GM21360 (cell line): ENCODE results near the gene SLC8B1.

Experiments used
- ATAC-seq: cut with Tn5 transposase; IDR thresholded peaks from one replicate; pipeline ENCODE4 v1.9.1; 2021; ENCODE audit warnings: mild to moderate bottlenecking, moderate library complexity; ENCODE audit not compliant: unreplicated experiment

SLC8B1 gene

DNA sequence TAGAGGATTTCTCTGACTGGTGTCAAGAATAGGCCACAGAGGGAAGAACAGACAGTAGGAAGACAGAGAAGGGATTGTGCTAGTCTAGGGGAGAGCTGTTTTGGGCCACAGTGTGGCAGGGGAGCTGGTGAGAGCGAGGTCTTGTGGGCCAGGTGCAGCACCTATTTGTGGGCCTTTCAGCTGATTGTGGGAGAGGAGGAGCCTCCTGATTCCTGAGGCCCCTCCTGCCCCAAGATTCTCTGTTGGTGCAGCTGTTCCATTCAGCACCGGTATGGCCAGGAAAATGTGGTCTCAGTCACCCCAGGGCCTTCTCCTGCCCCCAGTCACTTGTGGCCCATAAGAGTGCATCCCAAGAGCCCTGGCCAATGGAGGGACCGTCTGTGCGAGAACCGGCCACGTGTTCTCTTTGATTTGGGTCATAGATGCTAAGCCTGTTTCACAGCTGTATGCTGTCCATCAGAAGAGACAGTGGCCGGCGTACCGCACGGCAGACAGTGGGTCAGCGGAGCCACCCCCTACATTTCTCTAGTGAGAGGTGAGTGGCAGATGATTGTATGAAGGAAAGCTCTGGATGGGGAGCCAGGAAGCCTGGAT, 86.0 kb downstream of the SLC8B1 start:
- no peak for ATAC-seq
